Esophagus squamous epithelium (tissue), 5 donors: ENCODE results near the gene PLEKHG4. TPM values are rescaled to one million over a fixed set of nuclear protein-coding genes. Genes with fewer than 3 reads are reported as not detected.

Experiments used
- DNase-seq: peaks from one replicate; lab custom pipeline; 2025; lab: John Stamatoyannopoulos, UW
- H3K27ac ChIP-seq, 4 donors: fragments of 200-600 bp; sonication (generic); one replicate each; pipeline ENCODE4 v1.5.1; 2016 to 2019; ENCODE audit warnings: mild to moderate bottlenecking in 1 of 4
- H3K27me3 ChIP-seq, 4 donors: fragments of 200-600 bp; sonication (generic); 1 replicate in 3 of 4; 2 replicates in 1 of 4; pipeline versions ENCODE4 v1.5.1 to v1.6.0; 2017 to 2021; ENCODE audit warnings: antibody characterized with exemption in 1 of 4
- H3K36me3 ChIP-seq, 3 donors: fragments of 200-600 bp; sonication (generic); one replicate each; pipeline ENCODE4 v1.5.1; 2016 to 2019
- H3K4me1 ChIP-seq, 3 donors: fragments of 200-600 bp; sonication (generic); one replicate each; pipeline ENCODE4 v1.5.1; 2017 to 2019
- H3K4me3 ChIP-seq, 4 donors: fragments of 200-600 bp; sonication (generic); 1 replicate in 3 of 4; 2 replicates in 1 of 4; pipeline ENCODE4 v1.5.1; 2016 to 2019; ENCODE audit warnings: mild to moderate bottlenecking in 2 of 4, moderate library complexity in 1 of 4
- H3K9me3 ChIP-seq, 3 donors: fragments of 200-600 bp; sonication (generic); one replicate each; pipeline ENCODE4 v1.5.1; 2016 to 2019
- CTCF ChIP-seq, 6 experiments: fragments of 450-650 bp in 4 of 6; fragments of 200-600 bp in 2 of 6; sonication (generic) in 2 of 6; IDR thresholded peaks; one replicate each; pipeline ENCODE4 v1.5.1; 2016 to 2019; ENCODE audit warnings: antibody characterized with exemption in 6 of 6, mild to moderate bottlenecking in 4 of 6, moderate library complexity in 4 of 6
- POLR2A ChIP-seq, 4 donors: fragments of 450-650 bp; IDR thresholded peaks; one replicate each; pipeline ENCODE4 v1.6.1; 2017; ENCODE audit warnings: antibody characterized with exemption in 4 of 4, mild to moderate bottlenecking in 4 of 4, moderate library complexity in 3 of 4
- WGBS, 2 donors: methylation state at CpG; one replicate each; pipeline ENCODE4 v1.1.5; 2018; 5-methylcytosine and 5-hydroxymethylcytosine counted together
- intact Hi-C: fragments of 100-400 bp; cut with DNase I; formaldehyde crosslinking; loops from one replicate; pipeline ENCODE4 v1.15.0; 2022
- total RNA-seq, 4 donors: library from RNA; depleted of rRNA; stranded (reverse); fragments of >200 nt; gene quantifications; one replicate each; pipeline ENCODE4 v1.1.0, GENCODE V29; 2016
- donor health status: DM: yes; HTN: yes; CAD: no.

The PLEKHG4 gene
- total RNA-seq, 4 donors from 2014 or later, result 5.0 to 11.4 (median 7.5) TPM

DNA sequence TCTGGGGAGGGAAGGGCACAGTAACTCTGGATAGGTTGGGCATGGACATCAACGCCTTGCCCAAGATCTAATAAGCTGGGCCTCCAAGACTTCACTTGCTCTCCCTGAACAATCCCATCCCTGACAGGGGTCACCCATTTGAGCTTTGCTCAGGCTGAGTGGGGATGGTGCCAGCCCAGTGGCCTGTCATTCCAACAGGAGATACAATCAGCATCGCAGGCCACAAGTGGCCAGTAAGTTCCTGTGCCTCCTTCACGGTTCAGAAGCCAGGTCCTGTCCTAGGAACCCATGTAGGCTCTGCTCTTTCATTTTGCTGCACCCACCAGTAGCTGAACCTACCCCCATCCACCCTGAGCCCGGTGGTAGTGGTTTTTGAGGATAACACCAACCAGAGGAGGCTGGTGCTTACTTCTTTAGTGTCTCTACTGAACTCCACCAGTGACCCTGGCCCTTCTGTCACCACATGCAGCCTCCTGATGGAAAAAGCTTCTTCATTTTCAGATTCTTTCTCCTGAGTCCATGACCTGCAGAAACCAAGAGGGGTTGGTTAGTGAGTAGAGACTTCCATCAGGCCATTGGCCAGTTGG is 14.9 kb downstream of the PLEKHG4 start:
- intact Hi-C loops, result no loop called here
- TF ChIP-seq CTCF (IDR thresholded peaks at IDR 0.05), result no peak
- TF ChIP-seq POLR2A (IDR thresholded peaks at IDR 0.05), result no peak
- WGBS, 2 donors, result 65 to 76% methylated on average over 3 of the region's 4 CpGs
- H3K27me3 ChIP-seq, result peaks cover 0 to 5% (median 0%) of the 10 kb centered on the region in 4 donors
- no peak for DNase-seq
- H3K27ac ChIP-seq, result no peak overlapping the region
- peaks cover 0 to 4% (median 0%) of the 10 kb centered on the region in 3 donors for H3K4me1 ChIP-seq
- no peak overlapping the region for H3K4me3 ChIP-seq
- H3K9me3 ChIP-seq, result no peaks in the 10 kb centered on the region
- no peaks in the 10 kb centered on the region for H3K36me3 ChIP-seq

DNA sequence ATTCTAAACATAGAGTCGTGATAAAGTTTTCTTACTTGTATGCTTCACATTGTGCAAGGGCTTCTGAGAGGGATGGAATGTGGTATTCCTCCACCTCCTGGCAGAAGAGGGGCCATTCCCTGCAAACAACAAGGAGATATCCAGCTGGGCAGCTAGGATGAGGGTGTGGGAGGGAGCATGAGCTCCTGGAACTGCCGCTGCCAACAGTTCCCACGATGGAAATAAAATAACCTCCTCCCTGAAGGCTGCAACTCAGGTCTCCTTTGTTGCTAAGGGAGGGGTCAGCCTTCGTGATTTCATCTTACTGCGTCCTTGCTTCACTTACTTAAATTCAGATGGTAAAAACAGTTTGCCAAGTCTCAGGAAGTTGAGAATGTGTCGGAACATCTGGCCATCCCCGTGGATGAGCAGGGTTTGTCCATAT is 15.6 kb downstream of the PLEKHG4 start:
- TF ChIP-seq CTCF (IDR thresholded peaks at IDR 0.05) (no peak), POLR2A (IDR thresholded peaks at IDR 0.05) (no peak)
- no peaks in the 10 kb centered on the region for H3K36me3 ChIP-seq
- WGBS, 2 donors, result 63 to 69% methylated on average over 6 to 7 of the region's 7 CpGs
- H3K4me3 ChIP-seq, result no peak overlapping the region
- H3K27ac ChIP-seq, result no peak overlapping the region
- intact Hi-C loops, result no loop called here
- H3K9me3 ChIP-seq, result no peaks in the 10 kb centered on the region
- no peak for DNase-seq
- peaks cover 0 to 5% (median 0%) of the 10 kb centered on the region in 4 donors for H3K27me3 ChIP-seq
- H3K4me1 ChIP-seq, result no peaks in the 10 kb centered on the region

- peaks cover 3 to 7% (median 3%) of the 10 kb centered on the region in 3 donors for H3K4me1 ChIP-seq
- H3K27ac ChIP-seq, result no peak overlapping the region
- WGBS, 2 donors, result 30 to 31% methylated on average over 2 to 3 of the region's 3 CpGs
- DNase-seq, result no peak
- no peak for TF ChIP-seq POLR2A (IDR thresholded peaks at IDR 0.05)
- no peak for TF ChIP-seq CTCF (IDR thresholded peaks at IDR 0.05)
- H3K36me3 ChIP-seq, result no peaks in the 10 kb centered on the region
- intact Hi-C loops, result no loop called here
- H3K27me3 ChIP-seq, result peaks cover 0 to 5% (median 0%) of the 10 kb centered on the region in 4 donors
- no peaks in the 10 kb centered on the region for H3K9me3 ChIP-seq
- no peak overlapping the region for H3K4me3 ChIP-seq
These were observed 17.1 kb downstream of the PLEKHG4 start for GRCh38 chr16:67296420-67296819.

DNA sequence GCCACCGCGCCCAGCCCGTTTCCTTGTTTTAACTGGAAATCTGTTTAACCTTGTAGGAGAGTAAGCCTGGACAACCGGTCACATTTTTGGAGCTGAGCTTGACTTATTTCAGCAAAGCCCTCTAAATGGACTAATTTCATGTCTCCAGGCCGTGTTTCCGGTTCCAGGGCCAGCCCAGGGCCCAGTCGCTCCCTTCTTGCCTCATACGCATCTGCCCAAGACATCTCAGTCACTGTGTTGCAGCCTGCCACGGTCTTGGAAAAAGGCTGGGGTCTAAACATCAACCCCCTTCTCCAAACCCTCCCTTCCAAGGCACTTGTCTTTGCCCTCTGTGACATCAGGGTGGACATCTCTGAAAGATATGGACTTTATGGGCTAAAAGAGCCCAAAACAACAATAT is 18.9 kb downstream of the PLEKHG4 start:
- Histone ChIP-seq H3K27me3 (peaks cover 0 to 5% (median 0%) of the 10 kb centered on the region in 4 donors), H3K9me3 (no peaks in the 10 kb centered on the region), H3K4me1 (peaks cover 4 to 15% (median 5%) of the 10 kb centered on the region in 3 donors), H3K4me3 (no peak overlapping the region), H3K36me3 (no peaks in the 10 kb centered on the region), H3K27ac (no peak overlapping the region)
- TF ChIP-seq POLR2A (IDR thresholded peaks at IDR 0.05) (no peak), CTCF (IDR thresholded peaks at IDR 0.05) (no peak)
- intact Hi-C loops, result no loop called here
- no peak for DNase-seq
- WGBS, 2 donors, result 92 to 94% methylated on average over 6 to 7 of the region's 9 CpGs

DNA sequence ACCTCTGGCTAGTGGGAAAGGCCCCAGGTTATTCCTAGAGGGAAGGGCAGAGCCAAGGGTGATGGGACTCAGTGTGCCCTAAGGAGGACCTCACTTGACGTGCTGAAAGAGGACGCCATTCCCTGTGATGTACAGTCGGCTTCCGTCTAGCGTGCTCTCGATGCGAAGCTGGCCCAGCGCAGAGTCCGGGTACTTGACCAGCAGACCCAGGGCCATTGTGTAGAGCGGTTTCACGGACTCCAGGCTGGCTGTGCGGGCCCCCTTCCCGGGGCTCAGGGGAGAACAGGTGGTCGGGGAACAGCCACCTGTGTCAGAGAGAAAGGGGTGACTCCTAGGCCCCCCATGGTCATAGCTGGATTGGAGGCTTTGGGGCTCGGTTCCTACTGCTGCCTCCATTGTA is 19.9 kb downstream of the PLEKHG4 start:
- intact Hi-C loops, result no loop called here
- H3K4me3 ChIP-seq, result no peak overlapping the region
- TF ChIP-seq POLR2A (IDR thresholded peaks at IDR 0.05) (no peak), CTCF (IDR thresholded peaks at IDR 0.05) (no peak)
- no peak for DNase-seq
- 89% methylated on average over 14 of the region's 15 CpGs; no CpG with 5 or more reads in 1 of the 2 donors for WGBS, 2 donors
- H3K36me3 ChIP-seq, result no peaks in the 10 kb centered on the region
- peaks cover 0 to 4% (median 0%) of the 10 kb centered on the region in 4 donors for H3K27me3 ChIP-seq
- H3K27ac ChIP-seq, result no peak overlapping the region
- no peaks in the 10 kb centered on the region for H3K9me3 ChIP-seq
- H3K4me1 ChIP-seq, result peaks cover 4 to 15% (median 5%) of the 10 kb centered on the region in 3 donors
